Measurements from ENCODE around the gene KCTD20.
A peak's percentile ranks its signal among the peaks of the same experiment; 100 is the strongest.

KCTD20 gene

DNA sequence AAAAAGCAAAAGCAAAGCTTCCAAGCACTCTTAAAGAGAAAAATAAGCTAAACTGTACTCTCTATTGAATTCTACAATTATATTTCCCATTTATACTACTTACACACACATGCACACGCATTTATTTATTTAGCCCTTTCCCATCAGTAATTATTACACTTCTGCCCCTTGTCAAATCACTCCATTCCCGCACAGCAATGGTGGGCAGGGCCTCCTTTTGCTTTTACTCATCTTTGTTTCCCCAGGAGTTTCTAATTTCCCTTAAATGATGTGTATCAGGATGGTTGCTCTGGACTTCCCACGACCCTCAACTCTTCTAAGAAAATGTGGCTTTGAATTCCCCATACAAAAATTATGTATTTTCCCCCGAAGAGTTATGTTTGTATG lies 20.1 kb upstream of the KCTD20 start:
- DNase-seq (ENCODE audit: insufficient read length, low spot score) (no peak), FAIRE-seq (no peak)
- TF ChIP-seq POLR2A (IDR thresholded peaks at IDR 0.05; ENCODE audit: low read depth, low read length): no peak
- TF ChIP-seq POU2F2 (IDR thresholded peaks at IDR 0.05; ENCODE audit: low read depth, low read length): no peak
- TF ChIP-seq PAX5 (IDR thresholded peaks at IDR 0.05; ENCODE audit: insufficient read depth, low read length, severe bottlenecking): no peak
- TF ChIP-seq POLR2AphosphoS5 (IDR thresholded peaks at IDR 0.05; ENCODE audit: low read depth, low read length): no peak
- TF ChIP-seq TAF1 (IDR thresholded peaks at IDR 0.05; ENCODE audit: low read depth, low read length): no peak
- TF ChIP-seq SPI1 (IDR thresholded peaks at IDR 0.05; ENCODE audit: low read depth, low read length): no peak

DNA sequence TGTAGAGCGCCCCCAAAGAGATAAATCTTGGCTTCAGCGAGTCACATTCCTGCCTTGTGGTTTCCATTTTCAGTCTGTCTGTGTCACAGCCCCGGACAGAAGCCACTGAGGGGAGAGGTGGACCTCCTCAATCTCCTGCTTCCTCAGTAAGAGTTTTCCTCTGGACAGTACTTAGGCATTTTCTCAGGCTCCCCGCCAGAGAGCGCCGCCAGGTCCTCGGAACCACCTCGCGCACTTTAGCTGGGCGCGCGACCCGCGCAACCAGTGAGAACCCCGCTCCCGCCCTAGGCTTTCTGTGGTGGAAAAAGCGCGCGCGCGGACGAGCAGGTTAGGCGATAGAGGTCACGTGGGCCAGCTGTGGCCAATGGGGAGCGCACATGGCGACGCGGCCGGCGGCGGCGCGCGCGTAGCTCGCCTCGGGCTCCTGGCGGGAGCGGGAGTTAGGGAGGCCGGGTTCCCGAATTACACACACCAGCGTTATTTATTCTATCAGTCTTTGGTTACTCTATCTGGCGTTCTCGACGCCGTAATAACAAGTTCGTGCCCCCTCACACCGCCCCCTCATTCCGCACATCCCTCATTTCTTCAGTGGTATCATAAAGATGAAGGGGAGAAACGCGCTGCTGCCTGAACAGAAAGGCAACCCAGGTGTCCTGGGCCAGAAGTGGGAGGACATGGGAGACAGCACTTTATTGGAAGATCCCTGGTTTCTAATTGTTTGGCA lies 19.5 kb upstream of the KCTD20 start:
- peak; percentile 98 for FAIRE-seq
- TF ChIP-seq PAX5 (IDR thresholded peaks at IDR 0.05; ENCODE audit: insufficient read depth, low read length, severe bottlenecking) (no peak), POU2F2 (IDR thresholded peaks at IDR 0.05; ENCODE audit: low read depth, low read length) (0 out of 2 replicates have a peak, but pooled peaks have one; percentile 29), POLR2A (IDR thresholded peaks at IDR 0.05; ENCODE audit: low read depth, low read length) (peak; percentile 46; the same call in 1 of the 2 replicates), POLR2AphosphoS5 (IDR thresholded peaks at IDR 0.05; ENCODE audit: low read depth, low read length) (0 out of 2 replicates have a peak, but pooled peaks have one; percentile 26), TAF1 (IDR thresholded peaks at IDR 0.05; ENCODE audit: low read depth, low read length) (peak; percentile 18; the same call in 1 of the 2 replicates), SPI1 (IDR thresholded peaks at IDR 0.05; ENCODE audit: low read depth, low read length) (no peak)
- peak; percentile 93 for DNase-seq (ENCODE audit: insufficient read length, low spot score)

DNA sequence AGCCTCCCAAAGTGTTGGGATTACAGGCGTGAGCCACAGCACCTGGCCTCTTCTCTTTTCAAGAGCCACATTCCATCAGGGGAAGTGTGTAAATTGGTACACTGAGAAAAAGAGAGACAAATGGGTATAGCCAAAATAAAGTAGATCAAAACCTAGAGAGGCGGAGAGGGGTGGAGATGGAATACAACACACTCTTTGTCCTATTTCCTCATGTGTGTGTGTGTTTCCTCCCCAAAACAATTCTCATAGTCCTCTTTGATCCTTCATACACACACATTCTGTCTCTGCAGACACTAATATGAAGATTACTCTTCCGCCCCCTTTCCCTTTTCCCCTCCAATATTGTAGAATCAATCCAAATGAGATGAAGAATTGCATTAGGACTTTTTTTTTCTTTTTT lies 16.2 kb upstream of the KCTD20 start:
- FAIRE-seq: no peak
- TF ChIP-seq SPI1 (IDR thresholded peaks at IDR 0.05; ENCODE audit: low read depth, low read length) (no peak), TAF1 (IDR thresholded peaks at IDR 0.05; ENCODE audit: low read depth, low read length) (no peak), POLR2AphosphoS5 (IDR thresholded peaks at IDR 0.05; ENCODE audit: low read depth, low read length) (no peak), POLR2A (IDR thresholded peaks at IDR 0.05; ENCODE audit: low read depth, low read length) (no peak), POU2F2 (IDR thresholded peaks at IDR 0.05; ENCODE audit: low read depth, low read length) (no peak), PAX5 (IDR thresholded peaks at IDR 0.05; ENCODE audit: insufficient read depth, low read length, severe bottlenecking) (no peak)
- no peak for DNase-seq (ENCODE audit: insufficient read length, low spot score)

DNA sequence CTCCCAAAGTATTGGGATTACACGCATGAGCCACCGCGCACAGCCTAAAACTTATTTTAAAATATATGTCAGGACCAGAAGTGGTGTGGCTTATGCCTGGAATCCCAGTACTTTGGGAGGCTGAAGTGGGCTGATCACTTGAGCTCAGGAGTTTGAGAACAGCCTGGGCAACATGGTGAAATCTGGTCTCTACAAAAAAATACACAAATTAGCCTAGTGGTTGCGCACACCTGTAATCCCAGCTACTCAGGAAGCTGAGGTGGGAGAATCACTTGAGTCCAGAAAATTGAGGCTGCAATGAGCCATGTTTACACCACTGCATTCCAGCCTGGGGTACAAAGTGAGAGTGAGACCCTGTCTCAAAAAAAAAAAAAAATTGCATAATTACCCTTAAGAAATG lies 13.9 kb upstream of the KCTD20 start:
- TF ChIP-seq TAF1 (IDR thresholded peaks at IDR 0.05; ENCODE audit: low read depth, low read length) (no peak), POLR2A (IDR thresholded peaks at IDR 0.05; ENCODE audit: low read depth, low read length) (no peak), SPI1 (IDR thresholded peaks at IDR 0.05; ENCODE audit: low read depth, low read length) (no peak), PAX5 (IDR thresholded peaks at IDR 0.05; ENCODE audit: insufficient read depth, low read length, severe bottlenecking) (no peak), POU2F2 (IDR thresholded peaks at IDR 0.05; ENCODE audit: low read depth, low read length) (no peak), POLR2AphosphoS5 (IDR thresholded peaks at IDR 0.05; ENCODE audit: low read depth, low read length) (no peak)
- DNase-seq (ENCODE audit: insufficient read length, low spot score) (no peak), FAIRE-seq (no peak)

DNA sequence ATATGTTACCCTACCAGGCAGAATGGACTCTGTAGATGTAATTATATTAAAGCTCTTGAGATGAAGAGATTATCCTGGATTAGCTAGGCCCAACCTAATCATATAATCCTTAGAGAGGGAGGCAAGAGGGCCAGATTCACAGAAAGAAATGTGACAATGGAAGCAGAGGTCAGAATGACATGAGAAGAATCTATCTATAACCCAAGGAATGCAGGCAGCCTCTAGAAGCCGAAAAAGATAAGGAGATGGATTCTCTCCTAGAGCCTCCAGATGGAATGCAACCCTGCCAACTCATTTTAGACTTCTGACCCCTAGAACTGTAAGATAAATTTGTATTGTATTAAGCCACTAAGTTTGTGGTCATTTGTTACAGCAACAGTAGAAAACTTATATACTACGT lies 12.4 kb upstream of the KCTD20 start:
- FAIRE-seq: no peak
- no peak for DNase-seq (ENCODE audit: insufficient read length, low spot score)
- no peak for TF ChIP-seq POLR2AphosphoS5 (IDR thresholded peaks at IDR 0.05; ENCODE audit: low read depth, low read length)

DNA sequence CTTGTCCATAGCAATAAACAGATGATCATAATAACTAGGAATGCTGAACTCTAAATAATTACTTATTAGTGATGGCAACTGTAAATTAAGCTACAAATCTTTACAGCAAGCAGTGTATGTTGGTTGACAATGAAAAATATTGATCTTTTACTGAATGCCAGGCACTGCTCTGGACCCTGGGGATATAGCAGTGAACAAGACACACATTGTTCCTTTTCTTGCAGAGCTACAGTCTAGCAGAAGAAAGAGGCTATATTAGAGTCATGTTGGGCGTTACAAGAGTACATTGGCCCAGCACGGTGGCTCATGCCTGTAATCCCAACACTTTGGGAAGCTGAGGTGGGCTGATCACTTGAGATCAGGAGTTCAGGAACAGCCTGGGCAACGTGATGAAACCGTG lies 11.6 kb upstream of the KCTD20 start:
- DNase-seq (ENCODE audit: insufficient read length, low spot score) (no peak), FAIRE-seq (no peak)
- TF ChIP-seq POLR2AphosphoS5 (IDR thresholded peaks at IDR 0.05; ENCODE audit: low read depth, low read length): no peak
- no peak for TF ChIP-seq PAX5 (IDR thresholded peaks at IDR 0.05; ENCODE audit: insufficient read depth, low read length, severe bottlenecking)
- no peak for TF ChIP-seq POU2F2 (IDR thresholded peaks at IDR 0.05; ENCODE audit: low read depth, low read length)

DNA sequence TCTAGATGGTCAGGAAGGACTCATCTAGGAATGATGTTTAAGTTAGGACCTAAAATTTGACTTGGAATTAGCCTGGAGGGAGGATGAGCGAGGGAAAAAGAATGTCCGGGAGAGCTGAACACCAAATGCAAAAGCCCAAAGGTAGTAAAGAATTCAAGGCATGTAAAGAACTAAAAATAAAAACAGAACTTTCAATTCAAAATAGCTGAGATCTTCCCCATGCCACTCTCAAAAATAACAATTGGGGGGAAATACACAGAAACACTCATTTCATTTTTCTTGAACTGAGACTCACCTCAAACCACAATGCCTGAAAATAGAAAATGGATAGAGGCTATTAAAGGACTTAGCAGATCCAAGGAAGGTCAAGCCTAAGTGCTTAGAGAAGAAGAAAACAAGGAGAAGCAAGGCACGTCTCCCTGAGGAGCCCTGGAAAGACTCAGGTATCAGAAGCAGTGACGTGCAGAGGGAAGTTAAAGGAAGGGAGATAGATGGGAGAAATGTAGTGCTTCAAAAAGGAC lies 10.6 kb upstream of the KCTD20 start:
- DNase-seq (ENCODE audit: insufficient read length, low spot score): no peak
- FAIRE-seq: no peak
- TF ChIP-seq SPI1 (IDR thresholded peaks at IDR 0.05; ENCODE audit: low read depth, low read length) (0 out of 2 replicates have a peak, but pooled peaks have one; percentile 20), POU2F2 (IDR thresholded peaks at IDR 0.05; ENCODE audit: low read depth, low read length) (no peak)

DNA sequence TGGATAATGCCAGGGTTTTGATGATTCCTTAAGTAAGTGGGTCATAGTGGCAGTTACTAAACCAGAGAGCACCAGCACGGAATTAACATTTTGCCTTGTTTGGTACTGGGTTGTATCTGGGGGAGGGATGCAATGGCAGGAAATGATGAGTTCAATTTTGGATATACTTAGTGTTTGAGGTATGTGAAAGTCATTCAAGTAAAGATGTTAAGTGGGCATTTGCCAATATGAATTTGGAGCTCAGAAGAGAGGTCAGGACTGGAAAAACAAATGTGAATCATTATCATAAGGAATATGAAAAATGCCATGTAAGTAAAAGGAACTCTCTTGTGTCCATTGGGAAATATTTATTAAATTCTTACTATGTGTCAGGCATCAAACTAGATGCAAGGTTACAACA lies 6.3 kb upstream of the KCTD20 start:
- no peak for DNase-seq (ENCODE audit: insufficient read length, low spot score)
- FAIRE-seq: peak; percentile 69

DNA sequence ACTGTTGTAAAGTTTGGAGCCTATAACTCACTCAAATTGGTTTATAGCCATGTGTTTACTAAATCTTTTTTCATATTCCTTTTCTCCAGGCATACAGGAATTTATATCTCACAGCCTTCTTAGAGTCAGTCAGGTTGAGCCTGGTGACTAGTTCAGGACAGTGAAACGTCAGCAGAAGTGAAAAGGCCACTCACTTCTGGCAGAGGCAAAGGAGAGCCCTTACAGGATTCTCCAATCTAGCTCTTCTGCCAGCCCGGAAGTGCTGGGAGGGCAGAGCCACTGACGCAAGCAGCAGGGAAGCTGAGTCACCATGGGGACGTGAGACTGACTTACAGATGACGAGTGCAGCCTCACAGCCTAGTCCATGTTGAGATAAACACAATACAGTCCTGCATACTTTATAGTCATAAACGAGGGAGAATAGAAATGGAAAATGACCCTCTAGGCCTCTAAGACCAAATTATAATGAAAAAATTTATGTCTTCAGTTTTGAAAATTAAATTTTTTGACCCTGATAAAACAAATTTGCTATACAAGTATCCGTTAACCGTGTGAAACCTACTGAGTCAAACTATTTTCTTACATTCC lies 1.4 kb upstream of the KCTD20 start:
- FAIRE-seq: peak; percentile 94
- TF ChIP-seq TAF1 (IDR thresholded peaks at IDR 0.05; ENCODE audit: low read depth, low read length) (peak; percentile 43; the same call in 1 of the 2 replicates), POU2F2 (IDR thresholded peaks at IDR 0.05; ENCODE audit: low read depth, low read length) (no peak), POLR2AphosphoS5 (IDR thresholded peaks at IDR 0.05; ENCODE audit: low read depth, low read length) (no peak), POLR2A (IDR thresholded peaks at IDR 0.05; ENCODE audit: low read depth, low read length) (0 out of 2 replicates have a peak, but pooled peaks have one; percentile 34), SPI1 (IDR thresholded peaks at IDR 0.05; ENCODE audit: low read depth, low read length) (peak; percentile 51; the same call in 1 of the 2 replicates)
- DNase-seq (ENCODE audit: insufficient read length, low spot score): peak; percentile 55

More for the DNA sequence above, 6.3 kb upstream of the KCTD20 start:
- TF ChIP-seq SPI1 (IDR thresholded peaks at IDR 0.05; ENCODE audit: low read depth, low read length) (no peak), POLR2AphosphoS5 (IDR thresholded peaks at IDR 0.05; ENCODE audit: low read depth, low read length) (no peak), PAX5 (IDR thresholded peaks at IDR 0.05; ENCODE audit: insufficient read depth, low read length, severe bottlenecking) (no peak), TAF1 (IDR thresholded peaks at IDR 0.05; ENCODE audit: low read depth, low read length) (no peak), POU2F2 (IDR thresholded peaks at IDR 0.05; ENCODE audit: low read depth, low read length) (no peak), POLR2A (IDR thresholded peaks at IDR 0.05; ENCODE audit: low read depth, low read length) (no peak)
